GM12892 (cell line): ENCODE results near the gene SERPINB10.

ENCODE experiments used
- POLR2A ChIP-seq: IDR thresholded peaks from 2 replicates; pipeline ENCODE4 v1.6.1; 2011; ENCODE audit warnings: low read depth, low read length, control low read depth
- POLR2AphosphoS5 ChIP-seq: IDR thresholded peaks from 2 replicates; pipeline ENCODE4 v1.6.1; 2011; ENCODE audit warnings: low read depth, low read length, control low read depth
- TAF1 ChIP-seq: IDR thresholded peaks from 2 replicates; pipeline ENCODE4 v1.6.1; 2011; ENCODE audit warnings: low read depth, mild to moderate bottlenecking, control low read depth, low read length, borderline replicate concordance

- TF ChIP-seq TAF1: no peak
- no peak for TF ChIP-seq POLR2A
- TF ChIP-seq POLR2AphosphoS5: no peak
Measured at GRCh38 chr18:63879709-63880108, 28.0 kb upstream of the SERPINB10 start.
